ENCODE measurements around the gene TMEM147. TPM values are rescaled to one million over a fixed set of nuclear protein-coding genes. Genes with fewer than 3 reads are reported as not detected.

Gene TMEM147
- total and polyA plus RNA-seq, 2 of the 13 experiments (the other 11 are each of a cell fraction or from before 2014, with no cell fraction given), result 141 to 176 TPM

GRCh38 chr19:35571406-35571965, 26.1 kb downstream of the TMEM147 start:
- Histone ChIP-seq H3K27me3 (ENCODE audit: control insufficient read depth in 1 of 2, insufficient read depth in 2 of 2, low read length in 2 of 2) (no peaks in the 10 kb centered on the region), H3K4me2 (ENCODE audit: low read depth, low read length) (no peak overlapping the region), H4K20me1 (ENCODE audit: insufficient read depth, low read length) (no peaks in the 10 kb centered on the region), H2AFZ (ENCODE audit: low read length) (no peak overlapping the region), H3K36me3 (replicated peaks in 1 of 2; ENCODE audit: control insufficient read depth in 1 of 2, insufficient read depth in 2 of 2, low read length in 2 of 2) (no peaks in the 10 kb centered on the region), H3K4me3 (replicated peaks in 1 of 3; ENCODE audit: insufficient read depth in 1 of 3, low read depth in 2 of 3, low read length in 3 of 3) (no peak overlapping the region), H3K27ac (ENCODE audit: extremely low read length, insufficient read depth, low read length) (no peak overlapping the region), H3K79me2 (ENCODE audit: insufficient read depth, low read length) (no peaks in the 10 kb centered on the region), H3K9me3 (ENCODE audit: low read length) (peaks cover 16% of the 10 kb centered on the region), H3K9ac (ENCODE audit: insufficient read depth, low read depth, low read length) (no peak overlapping the region), H3K4me1 (ENCODE audit: insufficient read depth, low read length) (peaks cover 40% of the 10 kb centered on the region)
- in situ Hi-C loops (cut with HindIII; ENCODE audit: extremely low pct_ligation_motif_present, low pct_unique_long_range_greater_than_20kb) (no loop called here), intact Hi-C loops (cut with micrococcal nuclease; ENCODE audit: unreplicated experiment) (no loop called here)
- peak; percentile 8 for FAIRE-seq
- BruUV-seq (replicated peaks), result no TSS peak
- no peak for DNase-seq (ENCODE audit: low spot score)
- ChIA-PET POLR2A (interaction anchor here (0.6 kb wide), 1 partner anchor 100 kb away, joined by 3 read pairs; no protein-coding TSS in a partner anchor), CTCF (ENCODE audit: low intra/inter-chr PET ratio, low total read pairs) (no interaction called here)
- 14% methylated on average over 1 of the region's 1 CpG for WGBS (ENCODE audit: low lambda C conversion rate)
- no peak for TF ChIP-seq MBD4 (IDR thresholded peaks at IDR 0.05; ENCODE audit: borderline replicate concordance, low read length)
- TF ChIP-seq SATB2 (CRISPR knock-in tag; IDR thresholded peaks at IDR 0.05), result no peak
- TF ChIP-seq CREB1 (IDR thresholded peaks at IDR 0.05), result peak; percentile 44
- TF ChIP-seq CREB1 (CRISPR knock-in tag; IDR thresholded peaks at IDR 0.05), result no peak
- no peak for TF ChIP-seq ZBTB44 (CRISPR knock-in tag; IDR thresholded peaks at IDR 0.05)
- TF ChIP-seq ZNF276 (CRISPR knock-in tag; IDR thresholded peaks at IDR 0.05; ENCODE audit: low read depth), result no peak
- peak; percentile 85 for TF ChIP-seq ATF7 (IDR thresholded peaks at IDR 0.05)
- no peak for TF ChIP-seq ATF7 (CRISPR knock-in tag; IDR thresholded peaks at IDR 0.05)
- no peak for TF ChIP-seq MYNN (CRISPR knock-in tag; IDR thresholded peaks at IDR 0.05; ENCODE audit: low read depth)
- TF ChIP-seq RXRA (CRISPR knock-in tag; IDR thresholded peaks at IDR 0.05), result no peak
- no peak for TF ChIP-seq HBP1 (CRISPR knock-in tag; IDR thresholded peaks at IDR 0.05; ENCODE audit: low read depth)
- no peak for TF ChIP-seq STAT5B (CRISPR knock-in tag; IDR thresholded peaks at IDR 0.05)
- no peak for TF ChIP-seq DRAP1 (CRISPR knock-in tag; IDR thresholded peaks at IDR 0.05)
- TF ChIP-seq GATAD2A (CRISPR knock-in tag; IDR thresholded peaks at IDR 0.05), result no peak
- TF ChIP-seq ZNF691 (CRISPR knock-in tag; IDR thresholded peaks at IDR 0.05; ENCODE audit: borderline replicate concordance, low read depth), result no peak
- ATAC-seq, result no peak

Data from HepG2 (cell line).